SK-N-MC (cell line): ENCODE data around the gene ESYT2.

Experiments
- EZH2 ChIP-seq: fragments of 200-600 bp; sonication (generic); IDR thresholded peaks from one replicate; pipeline ENCODE4 v1.6.1; 2017; ENCODE audit warnings: antibody characterized with exemption
- POLR2AphosphoS5 ChIP-seq: IDR thresholded peaks from 2 replicates; pipeline ENCODE4 v1.6.1; 2012; ENCODE audit warnings: mild to moderate bottlenecking, low read depth, low read length, borderline replicate concordance

- TF ChIP-seq EZH2 (no peak), POLR2AphosphoS5 (no peak)
These were observed 20.6 kb upstream of the ESYT2 start for GRCh38 chr7:158849768-158850544.
